Endothelial cell of umbilical vein (primary cell): ENCODE results near the gene FBXO21. TPM values are rescaled to one million over a fixed set of nuclear protein-coding genes. Genes with fewer than 3 reads are reported as not detected.

Source experiments
- BruUV-seq: library from RNA; stranded (reverse); fragments of 400-500 nt; replicated peaks from 2 replicates; lab custom pipeline; 2021; lab: Mats Ljungman, UMichigan
- CTCF ChIA-PET: fragments of 300-600, 350-600 bp; sonication (Branson Sonifier 250); formaldehyde crosslinking; loops from one replicate; lab custom pipeline; 2021; ENCODE audit warnings: antibody characterized with exemption, inconsistent platforms; lab: Charles Lee
- POLR2A ChIA-PET: fragments of 300-600, 350-600 bp; sonication (Branson Sonifier 250); formaldehyde crosslinking; loops from one replicate; lab custom pipeline; 2021; ENCODE audit warnings: antibody characterized with exemption, inconsistent platforms; lab: Charles Lee
- DNase-seq: peaks from one replicate; pipeline ENCODE4 v3.0.0-alpha.2; 2011; ENCODE audit warnings: low read depth, low spot score
- FAIRE-seq: peaks from 2 replicates; lab custom pipeline; 2011; peaks lifted over from hg19 to GRCh38; lab: Jason Lieb, UNC
- H2AFZ ChIP-seq: 2 replicates; pipeline ENCODE4 v1.6.0; 2012; ENCODE audit warnings: low read depth, low read length, control low read depth, inconsistent platforms
- H3K27ac ChIP-seq: 2 replicates; pipeline ENCODE4 v1.5.1; 2011; ENCODE audit warnings: low read depth, mild to moderate bottlenecking, control low read depth, low read length, moderate library complexity; ENCODE audit not compliant: insufficient read depth
- H3K27me3 ChIP-seq, 2 experiments: 2 replicates each; pipeline versions ENCODE4 v1.6.0 to v1.6.1; 2011; ENCODE audit warnings: low read length in 2 of 2, mixed read lengths in 1 of 2; ENCODE audit not compliant: control insufficient read depth in 2 of 2, insufficient read depth in 2 of 2
- H3K36me3 ChIP-seq, 2 experiments: 2 replicates in 1 of 2; 3 replicates in 1 of 2; pipeline ENCODE4 v1.5.1; 2011; ENCODE audit warnings: low read length in 2 of 2, mild to moderate bottlenecking in 1 of 2, moderate library complexity in 1 of 2; ENCODE audit not compliant: control insufficient read depth in 2 of 2, insufficient read depth in 2 of 2; ENCODE audit errors: extremely low read depth in 1 of 2
- H3K4me1 ChIP-seq: 3 replicates; pipeline ENCODE4 v1.5.1; 2011; ENCODE audit warnings: mild to moderate bottlenecking, low read length; ENCODE audit not compliant: control insufficient read depth, insufficient read depth; ENCODE audit errors: extremely low read depth
- H3K4me2 ChIP-seq: 2 replicates; pipeline ENCODE4 v1.6.1; 2011; ENCODE audit warnings: low read length, control low read depth, mixed read lengths; ENCODE audit not compliant: insufficient read depth
- H3K4me3 ChIP-seq, 3 experiments: fragments of 200-600 bp in 1 of 3; sonication (generic), shearing (Covaris generic) in 1 of 3; replicated peaks in 1 of 3; 2 replicates each; pipeline ENCODE4 v1.5.1; 2011 to 2016; ENCODE audit warnings: control low read depth in 3 of 3, low read length in 3 of 3, mild to moderate bottlenecking in 2 of 3, inconsistent platforms in 1 of 3, low read depth in 1 of 3, moderate library complexity in 1 of 3; ENCODE audit not compliant: insufficient read depth in 1 of 3
- H3K79me2 ChIP-seq: 2 replicates; pipeline ENCODE4 v1.6.0; 2012; ENCODE audit warnings: low read length, inconsistent platforms; ENCODE audit not compliant: control insufficient read depth, insufficient read depth
- H3K9ac ChIP-seq: replicated peaks from 2 replicates; pipeline ENCODE3; 2011; ENCODE audit warnings: low read length, control low read depth; ENCODE audit not compliant: insufficient read depth; ENCODE audit errors: extremely low read depth
- H3K9me1 ChIP-seq: replicated peaks from 3 replicates; pipeline ENCODE4 v1.6.0; 2011; ENCODE audit warnings: mild to moderate bottlenecking, low read length; ENCODE audit not compliant: control insufficient read depth, insufficient read depth; ENCODE audit errors: extremely low read depth
- H3K9me3 ChIP-seq: replicated peaks from 2 replicates; pipeline ENCODE4 v1.5.1; 2012; ENCODE audit warnings: low read length, inconsistent platforms; ENCODE audit not compliant: control insufficient read depth, insufficient read depth
- H4K20me1 ChIP-seq: replicated peaks from 2 replicates; pipeline ENCODE3; 2011; ENCODE audit warnings: mild to moderate bottlenecking, low read length; ENCODE audit not compliant: control insufficient read depth, insufficient read depth; ENCODE audit errors: extremely low read depth
- CTCF ChIP-seq, 2 donors: IDR thresholded peaks; 1 replicate in 1 of 2; 2 replicates in 1 of 2; pipeline ENCODE4 v1.5.1; 2011; ENCODE audit warnings: low read length in 2 of 2, mild to moderate bottlenecking in 2 of 2, moderate library complexity in 2 of 2, control low read depth in 1 of 2, inconsistent platforms in 1 of 2, low read depth in 1 of 2; ENCODE audit not compliant: insufficient read depth in 1 of 2; ENCODE audit errors: extremely low read depth in 1 of 2
- EZH2 ChIP-seq: IDR thresholded peaks from 2 replicates; pipeline ENCODE4 v1.6.1; 2012; ENCODE audit warnings: borderline replicate concordance, low read depth, mild to moderate bottlenecking, moderate library complexity, low read length, inconsistent platforms; ENCODE audit not compliant: severe bottlenecking
- FOS ChIP-seq: IDR thresholded peaks from 2 replicates; pipeline ENCODE4 v1.6.1; 2011; ENCODE audit warnings: mild to moderate bottlenecking, low read length, moderate library complexity, borderline replicate concordance; ENCODE audit not compliant: insufficient read depth
- GATA2 ChIP-seq: IDR thresholded peaks from 2 replicates; pipeline ENCODE4 v1.7.0; 2011; ENCODE audit warnings: low read depth, mild to moderate bottlenecking, moderate library complexity, mixed read lengths, low read length; ENCODE audit not compliant: insufficient read length, insufficient read depth
- JUN ChIP-seq: IDR thresholded peaks from 2 replicates; pipeline ENCODE4 v1.6.1; 2011; ENCODE audit warnings: borderline replicate concordance, low read depth; ENCODE audit not compliant: insufficient read length, insufficient read depth
- MAX ChIP-seq: IDR thresholded peaks from 2 replicates; pipeline ENCODE4 v1.6.1; 2011; ENCODE audit not compliant: insufficient read depth, insufficient read length
- MYC ChIP-seq: IDR thresholded peaks from one replicate; pipeline ENCODE4 v1.6.1; 2011; ENCODE audit warnings: mild to moderate bottlenecking, low read depth, low read length
- POLR2A ChIP-seq: IDR thresholded peaks from 2 replicates; pipeline ENCODE4 v1.6.1; 2012; ENCODE audit warnings: low read depth, mild to moderate bottlenecking, control low read depth, low read length
- POLR2AphosphoS5 ChIP-seq: IDR thresholded peaks from 2 replicates; pipeline ENCODE4 v1.6.1; 2012; ENCODE audit warnings: low read depth, mild to moderate bottlenecking, control low read depth, low read length, moderate library complexity; ENCODE audit not compliant: insufficient read depth
- dilution Hi-C: fragments of 300-500 bp; cut with MboI; formaldehyde crosslinking; loops from one replicate; pipeline ENCODE4 v1.15.0; 2019; ENCODE audit warnings: low sequenced_read_pairs; ENCODE audit not compliant: extremely low pct_ligation_motif_present
- intact Hi-C: fragments of 100-400 bp; cut with micrococcal nuclease; formaldehyde crosslinking; loops from one replicate; pipeline ENCODE4 v1.10.0; 2022
- polyA plus RNA-seq, 4 experiments: library from polyadenylated mRNA; depleted of rRNA in 3 of 4; stranded (reverse) in 3 of 4; unstranded in 1 of 4; fragments of >200 nt; gene quantifications; 2 replicates each; pipeline versions ENCODE4 v1.2.1 to v1.2.3, GENCODE V29; 2011 to 2012; ENCODE audit warnings: missing spikeins in 1 of 4
- total RNA-seq: library from RNA; stranded (reverse); gene quantifications from 2 replicates; pipeline ENCODE4 v1.2.3, GENCODE V29; 2021

Gene FBXO21
- total and polyA plus RNA-seq, 2 donors (not counting 3 experiments of a cell fraction or from before 2014, with no cell fraction given): 41.6 to 66.7 TPM

GRCh38 chr12:117208206-117208605, 17.9 kb upstream of the FBXO21 start:
- Histone ChIP-seq H3K9ac (no peak overlapping the region), H3K27me3 (no peaks in the 10 kb centered on the region), H3K36me3 (no peaks in the 10 kb centered on the region), H2AFZ (no peak overlapping the region), H3K27ac (no peak overlapping the region), H3K79me2 (no peaks in the 10 kb centered on the region), H3K9me1 (no peaks in the 10 kb centered on the region), H3K4me2 (no peak overlapping the region), H3K4me3 (no peak overlapping the region), H3K9me3 (no peaks in the 10 kb centered on the region), H4K20me1 (no peaks in the 10 kb centered on the region), H3K4me1 (no peaks in the 10 kb centered on the region)
- ChIA-PET POLR2A (no interaction called here), CTCF (interaction anchor here (0.7 to 4.8 kb wide), 3 partner anchors 250 to 649 kb away, joined by 3 to 60 read pairs (median 3); no protein-coding TSS in a partner anchor)
- no TSS peak for BruUV-seq
- DNase-seq (no peak), FAIRE-seq (no peak)
- intact Hi-C loops (no loop called here), dilution Hi-C loops (no loop called here)
- no peak for TF ChIP-seq MAX

- no peak overlapping the region for H2AFZ ChIP-seq
- no peaks in the 10 kb centered on the region for H3K27me3 ChIP-seq
- POLR2A ChIA-PET: no interaction called here
- no peak overlapping the region for H3K9ac ChIP-seq
- TF ChIP-seq CTCF (IDR thresholded peaks at IDR 0.05; ENCODE audit: extremely low read depth in 1 of 2, insufficient read depth in 1 of 2, low read depth in 1 of 2, low read length in 2 of 2) (no peak), GATA2 (no peak), MAX (no peak), POLR2A (no peak), FOS (no peak), EZH2 (no peak), MYC (no peak), JUN (no peak), POLR2AphosphoS5 (no peak)
- H3K79me2 ChIP-seq: no peaks in the 10 kb centered on the region
- no peaks in the 10 kb centered on the region for H4K20me1 ChIP-seq
- H3K36me3 ChIP-seq: no peaks in the 10 kb centered on the region
- FAIRE-seq (no peak), DNase-seq (no peak)
- H3K9me3 ChIP-seq: no peaks in the 10 kb centered on the region
- no peaks in the 10 kb centered on the region for H3K9me1 ChIP-seq
- no peak overlapping the region for H3K4me2 ChIP-seq
- no peak overlapping the region for H3K27ac ChIP-seq
- no TSS peak for BruUV-seq
- intact Hi-C loops: no loop called here
- no peaks in the 10 kb centered on the region for H3K4me1 ChIP-seq
- H3K4me3 ChIP-seq: no peak overlapping the region
- CTCF ChIA-PET: interaction anchor here (0.9 to 4.8 kb wide), 2 partner anchors 642 to 650 kb away, joined by 3 to 60 read pairs; no protein-coding TSS in a partner anchor
- dilution Hi-C loops: no loop called here
These were observed 17.4 kb upstream of the FBXO21 start for GRCh38 chr12:117207675-117208074.
